ENCODE data around the gene LRRC3.

DNA sequence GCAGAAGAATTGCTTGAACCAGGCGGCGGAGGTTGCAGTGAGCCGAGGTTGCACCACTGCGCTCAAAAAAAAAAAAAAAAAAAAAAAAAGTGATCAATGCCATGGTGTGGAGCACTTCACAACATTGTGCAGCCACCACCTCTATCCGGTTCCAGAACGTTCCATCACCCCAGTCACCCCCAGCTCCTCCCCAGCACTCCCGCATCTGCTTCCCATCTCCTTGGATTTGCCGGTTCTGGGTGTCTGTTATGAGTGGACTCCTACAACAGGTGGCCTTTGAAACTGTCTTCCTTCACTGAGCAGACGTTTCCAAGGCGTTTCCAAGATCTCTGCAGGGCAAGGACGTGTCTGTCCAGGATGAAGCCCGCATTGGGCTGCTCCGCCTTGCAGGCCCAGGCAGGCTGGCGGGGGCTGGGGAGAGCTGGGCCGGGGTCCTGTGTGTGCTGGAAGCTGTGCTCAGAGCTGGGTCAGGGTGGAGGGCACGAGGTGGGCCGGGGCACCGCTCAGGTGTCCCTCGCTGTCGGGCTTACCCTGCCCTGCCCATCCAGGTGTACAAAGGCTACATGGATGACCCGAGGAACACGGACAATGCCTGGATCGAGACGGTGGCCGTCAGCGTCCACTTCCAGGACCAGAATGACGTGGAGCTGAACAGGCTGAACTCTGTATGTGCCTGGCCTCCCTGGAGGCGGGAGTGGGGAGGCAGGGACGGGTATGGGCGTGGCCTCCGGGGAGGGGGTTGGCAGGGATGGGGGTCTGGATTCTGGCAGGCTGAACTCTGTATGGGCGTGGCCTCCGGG lies 14.9 kb upstream of the LRRC3 start:
- TF ChIP-seq CTCF (IDR thresholded peaks at IDR 0.05): no peak
- no peak for TF ChIP-seq EZH2phosphoT487 (IDR thresholded peaks at IDR 0.05)
- no peak for TF ChIP-seq EZH2 (IDR thresholded peaks at IDR 0.05)

Data from neural progenitor cell (in vitro differentiated cells).